Transverse colon (tissue), 4 donors: ENCODE measurements around the gene RAB37.

Source experiments
- POLR2AphosphoS5 ChIP-seq, 3 donors: sonication (generic); formaldehyde crosslinking; IDR thresholded peaks; one replicate each; pipeline ENCODE4 v1.6.1; 2016; ENCODE audit warnings: antibody characterized with exemption in 3 of 3
- TF ChIP-seq, protein P1 (sequence below), 5 experiments: fragments of 200-600 bp in 3 of 5; fragments of 450-650 bp in 2 of 5; sonication (generic) in 3 of 5; IDR thresholded peaks; 1 replicate in 2 of 5; 2 replicates in 3 of 5; pipeline ENCODE4 v1.5.1; 2016 to 2017; ENCODE audit warnings: antibody characterized with exemption in 5 of 5, inconsistent platforms in 3 of 5, mild to moderate bottlenecking in 2 of 5, moderate library complexity in 1 of 5

DNA sequence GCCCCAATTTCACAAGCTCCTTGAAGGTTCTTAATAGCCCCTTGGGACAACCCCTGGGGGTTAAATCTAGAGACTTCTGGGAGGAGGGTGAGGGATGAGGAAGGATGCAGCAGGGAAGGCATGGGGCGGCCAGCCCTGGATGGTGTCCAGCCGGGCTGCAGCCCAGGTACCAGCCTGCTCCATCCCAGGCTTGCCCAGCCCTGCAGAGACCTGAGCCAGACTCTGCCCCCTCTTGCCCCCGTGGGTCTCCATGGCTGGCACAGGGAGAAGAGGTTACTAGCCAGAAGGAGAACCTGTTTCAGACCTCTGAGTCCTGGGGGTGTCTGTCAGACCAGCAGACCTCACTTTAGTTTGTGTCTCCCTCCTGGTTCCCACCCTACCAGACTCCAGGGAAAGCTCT is 19.8 kb downstream of the RAB37 start:
- TF ChIP-seq POLR2AphosphoS5 (IDR thresholded peaks at IDR 0.05), result no peak
- TF ChIP-seq, protein P1, sequence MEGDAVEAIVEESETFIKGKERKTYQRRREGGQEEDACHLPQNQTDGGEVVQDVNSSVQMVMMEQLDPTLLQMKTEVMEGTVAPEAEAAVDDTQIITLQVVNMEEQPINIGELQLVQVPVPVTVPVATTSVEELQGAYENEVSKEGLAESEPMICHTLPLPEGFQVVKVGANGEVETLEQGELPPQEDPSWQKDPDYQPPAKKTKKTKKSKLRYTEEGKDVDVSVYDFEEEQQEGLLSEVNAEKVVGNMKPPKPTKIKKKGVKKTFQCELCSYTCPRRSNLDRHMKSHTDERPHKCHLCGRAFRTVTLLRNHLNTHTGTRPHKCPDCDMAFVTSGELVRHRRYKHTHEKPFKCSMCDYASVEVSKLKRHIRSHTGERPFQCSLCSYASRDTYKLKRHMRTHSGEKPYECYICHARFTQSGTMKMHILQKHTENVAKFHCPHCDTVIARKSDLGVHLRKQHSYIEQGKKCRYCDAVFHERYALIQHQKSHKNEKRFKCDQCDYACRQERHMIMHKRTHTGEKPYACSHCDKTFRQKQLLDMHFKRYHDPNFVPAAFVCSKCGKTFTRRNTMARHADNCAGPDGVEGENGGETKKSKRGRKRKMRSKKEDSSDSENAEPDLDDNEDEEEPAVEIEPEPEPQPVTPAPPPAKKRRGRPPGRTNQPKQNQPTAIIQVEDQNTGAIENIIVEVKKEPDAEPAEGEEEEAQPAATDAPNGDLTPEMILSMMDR (IDR thresholded peaks at IDR 0.05), result no peak
